HG02943 (cell line): Measurements from ENCODE around the gene VPS50.

Experiments used
- ATAC-seq: cut with Tn5 transposase; IDR thresholded peaks from one replicate; pipeline ENCODE4 v1.9.1; 2021; ENCODE audit warnings: mild to moderate bottlenecking, low read depth, moderate library complexity; ENCODE audit not compliant: unreplicated experiment

VPS50 gene

DNA sequence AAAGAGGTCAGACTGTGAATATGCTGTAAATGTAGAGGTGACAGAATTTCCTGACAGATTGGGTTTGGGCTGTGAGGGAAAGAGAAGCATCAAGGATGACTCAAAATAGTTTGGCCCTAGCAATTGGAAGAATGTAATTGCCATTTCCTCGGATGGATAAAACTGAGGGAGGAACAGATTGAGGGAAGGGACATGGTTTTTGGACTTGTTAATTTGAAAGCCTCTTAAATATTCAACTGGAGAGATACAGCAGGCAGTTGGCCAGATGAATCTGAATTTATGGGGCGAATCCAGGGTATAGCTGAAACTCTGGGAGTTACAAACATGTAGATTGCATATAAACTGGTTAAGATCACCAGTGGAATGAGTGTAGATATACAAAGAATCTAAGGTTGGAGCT is 3.4 kb downstream of the VPS50 start:
- no peak for ATAC-seq

DNA sequence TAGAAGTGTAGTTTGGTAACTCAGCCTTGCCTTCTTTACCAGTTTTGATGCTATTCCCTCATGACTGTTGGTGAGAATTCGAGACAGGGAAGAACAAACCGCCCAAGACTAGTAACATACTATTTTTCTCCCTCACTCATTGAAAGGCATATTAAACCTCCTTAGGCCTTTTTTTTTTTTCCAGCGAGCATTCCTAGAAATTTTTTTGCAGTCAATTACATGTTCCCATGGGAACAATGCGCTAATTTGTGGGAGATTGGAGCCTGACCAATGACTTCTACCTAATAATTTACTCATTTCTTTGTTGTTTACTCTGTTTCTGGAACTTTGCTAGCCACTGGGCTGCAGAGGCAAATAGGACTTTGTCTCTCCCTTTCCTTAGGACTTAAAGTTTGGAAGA is 6.0 kb downstream of the VPS50 start:
- no peak for ATAC-seq

DNA sequence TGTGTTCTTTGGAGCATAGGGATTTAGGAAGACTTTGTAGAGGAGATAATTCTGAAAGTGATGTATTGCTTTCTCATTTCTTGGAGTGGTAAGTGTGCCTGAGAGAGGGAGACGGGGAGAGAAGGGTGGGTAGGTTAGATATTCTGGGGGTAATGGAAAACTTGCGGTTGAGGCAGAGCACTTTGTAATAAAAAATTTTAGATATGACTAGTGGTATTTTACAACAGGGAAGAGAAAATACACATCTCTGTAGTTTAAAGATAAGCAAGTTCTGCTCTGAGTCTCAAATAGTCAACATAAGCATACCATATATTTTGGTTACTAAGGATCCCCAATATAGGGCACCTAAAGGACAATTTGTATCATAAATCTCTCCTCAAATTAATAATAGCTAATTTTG is 6.6 kb downstream of the VPS50 start:
- no peak for ATAC-seq

DNA sequence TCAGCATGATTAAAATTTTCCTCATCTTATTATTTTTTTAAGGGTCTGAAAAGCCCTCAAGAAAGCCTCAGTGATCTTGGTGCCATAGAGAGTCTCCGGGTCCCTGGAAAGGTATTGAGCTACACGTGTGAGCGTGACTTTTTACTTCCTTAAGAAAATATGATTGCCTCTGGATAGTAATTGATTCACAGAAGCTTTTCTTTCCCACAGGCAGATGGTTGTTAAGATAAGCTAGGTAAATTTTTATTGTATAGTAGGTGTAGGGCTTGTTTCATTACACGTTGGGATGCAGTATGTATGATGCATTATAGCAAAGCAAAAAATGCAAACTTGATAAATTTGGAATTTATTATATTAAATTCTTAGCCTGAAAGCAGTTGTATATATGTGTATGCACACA is 7.7 kb downstream of the VPS50 start:
- no peak for ATAC-seq

DNA sequence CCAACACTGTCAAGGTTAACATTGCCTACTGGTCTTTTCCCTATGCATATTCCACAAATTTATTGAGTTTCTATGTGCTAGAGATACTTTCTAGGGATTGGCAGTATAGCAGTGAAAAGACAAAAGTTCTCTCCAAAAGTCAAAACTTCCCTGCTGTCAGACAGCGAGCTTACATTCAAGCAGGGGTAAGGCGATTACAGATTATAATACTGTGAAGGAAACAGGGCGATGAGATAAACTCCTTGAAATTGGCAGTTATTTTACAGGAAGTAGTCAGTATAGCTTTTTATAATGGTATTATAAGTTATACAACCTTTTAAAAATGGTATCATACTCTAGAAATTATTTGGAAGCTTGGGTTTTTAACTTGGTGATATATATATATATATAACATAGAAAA is 9.9 kb downstream of the VPS50 start:
- no peak for ATAC-seq

DNA sequence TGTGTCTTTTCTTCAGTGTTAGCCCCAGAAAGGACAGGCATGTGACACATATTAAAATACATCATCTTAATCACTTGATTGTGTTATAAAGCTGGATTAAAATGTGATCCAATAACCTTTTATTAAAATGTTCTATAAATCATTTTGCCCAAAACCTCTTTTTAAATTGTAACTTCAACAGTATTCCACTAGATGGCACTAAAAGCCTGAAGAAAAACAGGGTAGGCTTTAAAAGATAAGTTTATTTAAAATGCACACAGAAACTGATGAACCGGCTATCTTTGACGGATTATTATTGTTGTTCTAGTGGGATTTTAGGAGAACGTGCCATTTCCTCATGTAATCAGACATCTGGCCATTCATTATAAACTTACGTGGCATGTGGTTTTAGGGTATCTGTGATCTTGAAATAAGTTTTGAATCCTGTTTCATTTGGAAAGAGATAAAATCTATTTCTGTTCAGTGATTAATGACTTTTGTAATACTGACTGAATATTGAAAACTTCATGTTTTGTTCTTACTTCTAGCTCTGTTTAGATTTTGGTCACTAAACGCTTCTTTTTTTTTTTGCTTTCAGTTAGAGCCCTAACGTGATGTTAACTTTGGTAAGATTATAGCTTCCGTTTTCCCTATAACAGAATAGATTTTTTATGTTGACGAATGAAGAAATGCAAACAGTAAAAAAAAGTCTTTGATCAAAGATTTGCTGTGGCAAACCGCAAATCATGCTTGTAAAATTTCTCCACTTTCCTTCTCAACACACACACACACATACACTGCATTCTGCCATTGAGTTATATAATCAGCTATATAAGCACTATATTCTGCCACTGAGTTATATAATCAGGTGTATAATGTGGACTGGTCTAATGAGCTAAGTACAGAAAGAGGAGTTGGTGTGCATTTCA is 13.6 kb downstream of the VPS50 start:
- ATAC-seq: no peak

DNA sequence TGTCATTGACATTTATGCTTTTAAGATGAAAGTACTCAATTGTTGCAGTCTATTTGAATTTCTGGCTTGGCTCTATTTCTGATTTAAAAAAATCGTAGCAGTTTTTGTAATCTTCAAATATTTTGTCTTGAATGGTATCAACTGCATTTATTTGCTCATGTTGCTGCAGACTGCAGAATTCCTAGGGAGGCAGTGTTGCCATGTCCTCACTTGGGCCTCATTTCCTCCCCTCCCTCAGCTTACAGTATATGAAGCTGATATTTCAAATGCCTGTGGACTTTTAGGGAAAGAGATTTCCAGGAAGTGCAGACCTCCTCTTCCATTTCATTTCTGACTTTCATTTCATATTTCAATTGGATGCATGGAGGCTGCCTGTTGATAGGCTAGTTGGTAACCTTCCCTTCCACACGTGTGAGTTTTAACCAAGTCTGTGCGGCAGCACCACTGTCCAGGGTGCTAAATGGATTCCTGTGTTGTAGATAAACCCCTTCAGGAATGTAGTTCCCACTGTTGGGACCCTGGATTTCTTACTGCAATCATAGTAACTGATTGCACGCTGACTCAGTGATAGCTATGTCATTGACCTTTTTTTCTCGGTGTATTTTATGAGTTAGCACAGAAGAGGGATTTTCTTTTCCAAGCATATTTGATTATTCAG is 17.5 kb downstream of the VPS50 start:
- ATAC-seq: no peak

DNA sequence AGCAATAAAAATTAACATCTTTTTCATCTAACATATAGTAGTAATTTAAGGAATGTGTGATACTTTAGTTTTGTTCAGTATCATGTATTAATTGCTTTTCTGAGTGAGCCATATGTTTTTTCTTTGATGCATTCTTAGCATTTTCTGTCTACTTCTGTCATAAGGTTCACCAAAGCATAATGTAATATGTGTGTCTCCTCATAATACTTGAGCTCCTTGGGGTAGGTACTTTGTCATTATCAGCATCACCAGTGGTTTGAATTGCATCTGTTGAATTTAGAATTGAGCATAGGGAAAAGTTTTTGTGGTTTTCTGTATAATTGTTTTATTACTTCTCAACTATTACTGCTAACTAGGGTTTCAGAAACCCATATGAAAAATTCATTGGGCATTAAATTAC is 26.5 kb downstream of the VPS50 start:
- ATAC-seq: no peak

DNA sequence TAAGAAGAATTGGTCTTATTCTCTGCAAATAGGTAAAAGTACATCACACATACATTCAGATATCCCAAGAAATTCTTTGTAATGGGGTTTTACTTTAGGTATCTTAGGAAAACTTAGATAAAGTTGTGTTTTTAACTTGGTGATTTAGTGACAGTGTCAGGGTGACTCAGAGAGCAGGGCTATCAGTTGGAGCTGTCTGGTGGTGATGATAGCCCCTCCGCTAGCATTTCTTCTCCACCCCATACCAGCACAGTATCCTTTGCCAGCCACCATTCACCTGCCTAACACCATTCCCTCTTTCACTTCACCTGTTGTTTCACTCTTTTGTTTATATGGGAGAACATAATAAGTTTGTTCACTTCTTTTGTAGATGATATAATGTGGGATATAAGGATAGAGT is 30.4 kb downstream of the VPS50 start:
- ATAC-seq: no peak

DNA sequence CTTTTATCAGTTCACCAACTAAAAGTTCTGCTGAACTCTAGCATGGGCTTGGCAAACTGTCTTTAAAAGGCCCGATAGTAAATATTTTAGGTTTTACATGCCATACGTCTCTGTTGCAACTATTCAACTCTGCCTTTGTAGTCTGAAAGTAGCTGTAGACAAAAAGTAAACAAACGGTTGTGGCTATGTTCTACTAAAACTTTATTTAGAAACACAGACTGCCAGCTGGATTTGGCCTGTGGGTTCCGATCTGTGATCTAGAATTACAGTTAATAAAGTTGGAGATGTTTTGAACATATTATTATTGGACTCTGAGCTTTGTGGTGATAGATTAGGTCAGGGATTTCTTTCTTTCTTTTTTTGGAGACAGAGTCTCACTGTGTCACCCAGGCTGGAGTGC is 33.1 kb downstream of the VPS50 start:
- ATAC-seq: no peak

DNA sequence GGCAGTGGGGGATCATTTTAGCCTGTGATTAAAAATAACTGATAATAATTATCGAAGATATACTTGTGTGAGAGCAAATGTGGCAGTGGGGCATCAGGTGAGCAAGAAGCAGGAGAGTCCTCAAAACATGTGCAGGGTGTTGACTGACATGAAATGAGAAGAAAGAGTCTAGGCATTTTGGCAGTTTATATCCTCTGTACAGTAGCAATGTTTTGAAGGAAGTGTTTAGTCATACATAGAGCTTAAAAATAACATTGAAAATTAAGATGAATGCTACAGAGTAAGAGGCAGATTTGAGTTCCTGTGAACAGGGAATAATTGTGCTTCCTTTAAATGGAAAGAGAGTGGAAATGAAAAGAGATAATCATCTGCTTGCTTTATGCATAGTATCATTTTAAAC is 47.4 kb downstream of the VPS50 start:
- ATAC-seq: no peak

DNA sequence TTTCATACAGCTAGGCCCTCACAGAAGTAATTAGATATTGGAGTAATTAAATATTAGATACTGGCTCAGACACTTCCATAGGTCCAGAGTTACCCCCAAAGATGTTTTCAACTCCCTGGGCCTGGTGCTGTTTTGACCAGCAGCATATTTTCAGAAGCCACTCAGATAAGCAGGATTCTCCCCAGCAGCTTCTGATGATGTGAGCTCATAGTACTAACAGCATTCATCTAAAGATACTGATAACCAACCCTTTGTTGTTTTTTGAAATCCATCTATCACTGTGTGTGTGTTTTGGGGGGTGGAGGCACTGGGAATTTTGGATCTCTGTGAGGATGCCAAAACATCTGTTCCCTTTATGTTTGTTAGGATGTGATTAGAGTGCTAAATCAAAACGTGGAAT is 52.7 kb downstream of the VPS50 start:
- no peak for ATAC-seq

DNA sequence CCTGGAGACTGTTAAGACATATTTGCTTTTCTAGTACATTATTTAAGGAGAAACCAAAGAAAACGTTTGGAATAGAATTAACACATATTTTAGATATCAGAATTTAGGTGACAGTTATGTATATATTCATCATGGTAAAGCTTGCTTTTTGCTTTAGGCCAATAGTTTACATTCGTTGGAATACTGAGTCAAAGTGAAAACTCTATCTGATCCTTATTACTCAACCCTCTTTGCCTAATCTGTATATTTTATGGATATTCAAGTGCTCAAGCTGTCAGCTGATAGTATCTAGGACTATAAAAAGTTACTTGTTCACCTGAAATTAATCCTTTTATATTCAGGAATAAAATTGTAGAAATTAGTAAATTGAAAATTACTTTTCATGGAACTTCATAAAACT is 61.1 kb downstream of the VPS50 start:
- ATAC-seq: no peak

DNA sequence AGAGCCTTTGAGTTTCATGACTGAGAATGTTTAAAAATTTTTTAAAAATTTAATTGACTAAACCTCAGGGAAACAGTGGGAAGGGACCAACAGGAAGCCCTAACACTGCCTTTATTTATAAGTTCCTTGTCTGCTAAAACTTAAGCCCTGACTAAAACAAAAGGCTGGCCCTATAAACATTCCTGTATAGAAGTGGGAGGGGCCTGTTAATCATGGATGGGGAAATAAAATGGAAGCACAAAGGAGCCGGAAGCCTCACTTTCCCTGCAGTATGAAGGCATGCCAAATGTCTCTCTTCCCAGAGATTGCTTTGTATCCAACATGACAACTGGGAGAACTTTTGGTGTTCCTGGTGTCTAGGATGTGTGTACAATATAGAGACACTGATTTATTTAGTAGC is 66.0 kb downstream of the VPS50 start:
- ATAC-seq: no peak

DNA sequence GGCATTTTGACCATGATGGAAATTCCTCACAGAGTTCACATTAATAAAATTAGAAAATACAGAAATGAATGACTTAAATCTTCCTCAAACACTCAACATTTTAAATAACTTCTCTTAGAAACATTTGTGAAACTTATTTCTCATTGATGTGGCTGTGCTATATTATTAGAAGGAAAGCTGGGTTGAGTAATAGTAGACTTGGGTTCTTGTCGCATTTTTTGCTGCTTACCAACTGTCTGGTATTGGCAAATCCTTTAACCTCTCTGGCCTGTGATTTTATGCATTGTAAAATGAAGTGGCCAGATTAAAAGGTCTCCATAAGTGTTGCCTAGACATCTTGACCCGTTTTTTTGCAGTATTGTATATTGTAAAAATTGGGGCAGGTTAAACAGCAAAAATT is 66.5 kb downstream of the VPS50 start:
- ATAC-seq: no peak

DNA sequence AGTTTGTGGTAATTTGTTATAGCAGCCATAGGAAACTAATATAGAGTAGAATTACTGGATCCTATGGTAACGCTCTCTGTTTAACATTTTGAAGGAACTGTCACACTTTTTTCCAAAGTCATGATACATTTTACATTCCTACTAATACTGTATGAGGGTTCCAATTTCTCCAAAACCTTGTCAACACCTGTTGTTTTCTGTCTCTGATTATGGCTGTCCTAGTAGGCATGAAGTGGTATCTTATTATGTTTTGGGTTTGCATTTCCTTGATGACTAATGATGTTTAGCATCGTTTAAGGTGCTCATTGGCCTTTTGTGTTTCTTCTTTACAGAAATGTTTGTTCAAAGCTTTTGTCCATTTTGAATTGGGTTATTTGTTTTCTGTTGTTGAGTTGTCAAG is 69.6 kb downstream of the VPS50 start:
- no peak for ATAC-seq

DNA sequence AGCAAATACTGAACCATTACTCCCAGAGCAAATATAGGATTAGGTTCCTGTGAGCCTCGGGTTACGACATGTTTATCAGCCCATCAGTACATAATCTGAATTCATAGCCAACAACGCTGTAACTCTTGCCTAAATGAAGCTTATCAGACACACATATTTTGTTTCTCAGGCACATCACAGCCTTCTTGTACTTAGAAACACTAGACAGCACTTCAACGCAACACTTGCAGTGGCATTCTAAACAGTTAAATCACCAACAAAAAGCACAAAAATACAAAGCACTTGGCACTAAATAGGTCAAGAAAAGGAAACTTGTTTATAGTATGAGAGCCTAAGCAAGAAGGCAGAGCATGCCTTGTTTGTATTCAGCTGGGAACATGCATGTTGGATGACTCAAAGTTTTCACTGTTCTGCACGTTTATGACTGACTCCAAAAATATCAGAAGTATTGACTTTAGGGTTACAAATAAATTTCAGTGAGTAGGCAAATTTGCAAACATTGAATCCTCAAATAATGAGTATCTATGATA is 75.0 kb downstream of the VPS50 start:
- no peak for ATAC-seq

DNA sequence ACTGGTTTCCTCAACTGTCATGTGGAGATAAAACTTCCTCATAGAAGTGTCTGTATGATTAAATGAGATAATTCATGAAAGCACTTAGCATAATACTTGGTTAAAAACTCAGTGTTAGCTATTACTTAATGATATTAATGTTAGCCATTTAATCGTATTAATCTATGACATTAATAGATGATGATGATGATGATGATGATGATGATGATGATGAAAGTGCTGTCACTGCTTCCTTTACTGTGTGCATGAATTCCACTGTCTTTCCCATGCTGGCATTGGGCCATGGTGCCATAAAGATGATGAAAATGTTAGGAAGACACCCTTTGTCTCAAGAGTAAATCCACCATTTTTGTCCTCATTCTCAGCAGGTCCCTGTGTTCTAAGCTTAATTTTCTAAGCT is 75.8 kb downstream of the VPS50 start:
- ATAC-seq: no peak

DNA sequence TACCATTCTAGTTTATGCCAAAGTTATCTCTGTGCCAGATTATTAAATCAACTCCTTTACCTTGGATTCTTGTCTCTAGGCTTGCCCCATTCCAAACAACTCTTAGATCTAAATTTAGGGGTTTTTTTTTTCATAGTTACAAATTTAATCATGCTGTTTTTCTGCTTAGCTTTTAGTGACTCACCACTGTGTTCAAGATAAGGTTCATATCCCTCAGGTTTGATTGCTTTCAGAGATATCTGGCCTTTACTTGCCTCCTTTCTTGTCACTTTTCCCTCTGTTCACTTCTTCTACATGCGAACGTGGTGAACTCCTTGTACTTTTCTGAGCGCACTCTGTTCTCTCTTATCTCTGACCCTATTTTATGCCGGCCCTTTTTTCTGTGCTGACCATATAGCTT is 78.2 kb downstream of the VPS50 start:
- ATAC-seq: no peak

DNA sequence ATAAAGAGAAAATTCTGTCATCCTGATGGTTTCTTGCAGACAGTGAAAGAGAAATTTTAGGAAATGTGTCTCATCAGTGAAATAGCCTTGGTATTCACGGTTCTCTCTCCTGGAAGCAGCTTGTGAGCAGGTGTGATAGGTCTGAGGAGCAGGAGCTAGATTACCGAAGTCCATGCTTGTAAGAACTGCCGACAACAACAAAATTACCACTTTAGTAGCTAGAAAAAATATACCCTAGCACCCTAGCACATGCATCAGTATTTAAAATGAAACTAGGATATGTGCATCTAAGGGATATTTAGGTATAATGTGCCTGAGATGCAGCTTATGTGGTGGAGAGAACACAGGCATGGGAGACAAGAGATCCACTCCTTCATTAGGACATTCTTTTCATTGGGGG is 82.3 kb downstream of the VPS50 start:
- no peak for ATAC-seq

DNA sequence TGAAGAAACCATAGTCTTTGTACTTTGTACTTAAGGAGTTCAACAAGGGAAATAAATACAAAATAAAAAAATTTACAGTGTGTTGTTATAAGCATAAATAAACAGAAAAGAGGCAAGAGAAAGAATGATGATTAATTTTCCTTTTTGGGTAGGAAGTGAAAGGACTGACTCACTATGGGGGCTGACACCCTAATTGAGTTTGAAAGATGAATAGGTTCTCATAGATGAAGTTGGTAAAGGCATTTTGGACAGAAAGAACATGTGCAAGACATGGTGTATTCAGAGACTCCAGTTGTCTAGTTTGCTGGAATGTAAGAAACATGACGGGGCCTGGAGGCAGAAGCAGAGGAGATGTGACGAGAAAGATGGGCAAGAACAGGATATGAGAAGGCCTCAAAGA is 83.7 kb downstream of the VPS50 start:
- ATAC-seq: no peak

DNA sequence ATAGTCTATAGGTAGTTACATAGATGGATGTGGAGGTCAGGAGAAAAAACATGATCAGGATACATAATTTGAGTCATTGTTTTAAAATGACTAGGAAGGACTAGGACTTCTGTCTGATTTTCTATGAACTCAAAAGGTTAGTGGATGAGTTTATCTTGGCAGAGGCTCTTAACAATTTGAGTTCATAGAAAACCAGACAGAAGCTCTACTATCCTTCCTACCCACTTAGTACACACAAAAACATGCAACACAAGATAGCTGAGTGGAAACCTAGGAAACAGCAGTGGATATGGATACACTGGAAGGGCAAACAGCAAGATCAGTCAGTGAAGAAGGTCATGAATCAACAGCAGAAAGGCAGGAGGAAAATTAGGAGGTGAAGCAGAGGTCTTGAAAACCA is 84.6 kb downstream of the VPS50 start:
- ATAC-seq: no peak
